ENCODE results near the gene PLXNA4.

DNA sequence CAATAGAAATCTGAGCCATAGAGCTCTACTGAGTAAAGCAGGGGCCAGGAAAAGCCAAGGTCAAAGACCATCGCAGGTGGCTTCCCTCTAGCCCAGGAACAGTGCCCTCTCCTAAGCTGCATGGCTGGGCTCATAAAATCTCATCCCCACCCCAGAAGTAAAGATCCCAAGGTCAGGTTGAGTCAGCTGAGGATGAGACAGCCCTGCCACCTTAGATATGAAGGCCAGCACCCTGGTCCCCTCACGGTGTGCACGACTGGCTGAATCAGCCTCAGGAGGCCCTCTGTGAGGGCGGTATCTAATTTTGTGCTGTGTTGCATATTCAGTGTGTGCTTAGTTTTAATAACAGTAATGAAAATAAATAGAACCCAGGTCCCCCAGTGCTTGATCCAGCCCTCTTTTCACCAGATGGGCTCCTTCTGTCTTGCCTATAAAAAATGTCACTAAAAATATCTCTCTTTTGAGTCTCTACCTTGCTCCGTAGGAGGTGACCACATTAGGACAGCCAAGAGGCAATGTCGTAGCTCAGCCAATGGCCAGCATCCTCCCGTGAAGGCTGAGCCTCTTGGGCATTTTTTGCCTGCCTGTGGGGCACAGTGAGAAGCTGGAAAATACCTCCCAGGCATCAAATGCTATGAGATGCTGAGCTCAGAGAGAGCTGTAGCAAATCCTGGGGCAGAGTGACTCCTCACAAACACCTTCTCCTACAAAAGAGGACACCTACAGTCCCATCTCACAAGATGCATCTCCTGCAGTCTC lies 424.0 kb downstream of the PLXNA4 start:
- no peak for TF ChIP-seq TAF1 (IDR thresholded peaks at IDR 0.05; ENCODE audit: borderline replicate concordance, low read depth, low read length)
- TF ChIP-seq POLR2A (IDR thresholded peaks at IDR 0.05; ENCODE audit: low read depth, low read length): no peak

All from GM12892 (cell line).